Parathyroid adenoma (tissue), 2 donors: ENCODE measurements around the gene LRRN4CL.

Experiments
- H2AFZ ChIP-seq: fragments of 300-600 bp; sonication (generic); one replicate; pipeline ENCODE4 v1.7.0; 2017; ENCODE audit warnings: antibody characterized with exemption, mild to moderate bottlenecking
- H3K27ac ChIP-seq: fragments of 300-600 bp; sonication (generic); one replicate; pipeline ENCODE4 v1.7.0; 2017
- H3K27me3 ChIP-seq: fragments of 300-600 bp; sonication (generic); one replicate; pipeline ENCODE4 v1.7.0; 2017; ENCODE audit warnings: low read length; ENCODE audit not compliant: control insufficient read depth, insufficient read depth
- H3K36me3 ChIP-seq: fragments of 300-600 bp; sonication (generic); one replicate; pipeline ENCODE4 v1.7.0; 2017; ENCODE audit warnings: low read length; ENCODE audit not compliant: control insufficient read depth, insufficient read depth
- H3K4me1 ChIP-seq: fragments of 300-600 bp; sonication (generic); one replicate; pipeline ENCODE4 v1.7.0; 2017; ENCODE audit warnings: control low read depth
- H3K4me2 ChIP-seq: fragments of 300-600 bp; sonication (generic); one replicate; pipeline ENCODE4 v1.7.0; 2017; ENCODE audit warnings: low read length
- H3K4me3 ChIP-seq: fragments of 300-600 bp; sonication (generic); one replicate; pipeline ENCODE4 v1.7.0; 2017; ENCODE audit warnings: low read depth, low read length
- H3K79me2 ChIP-seq: fragments of 300-600 bp; sonication (generic); one replicate; pipeline ENCODE4 v1.7.0; 2017; ENCODE audit warnings: control low read depth
- H3K9ac ChIP-seq: fragments of 300-600 bp; sonication (generic); one replicate; pipeline ENCODE4 v1.7.0; 2017; ENCODE audit warnings: mild to moderate bottlenecking
- H3K9me3 ChIP-seq: fragments of 300-600 bp; sonication (generic); one replicate; pipeline ENCODE4 v1.7.0; 2017; ENCODE audit warnings: low read length; ENCODE audit not compliant: control insufficient read depth
- CTCF ChIP-seq: fragments of 300-600 bp; sonication (generic); IDR thresholded peaks from one replicate; pipeline ENCODE4 v1.7.0; 2017; ENCODE audit warnings: antibody characterized with exemption, mild to moderate bottlenecking
- donor health status: primary hyperparathyroidism.

LRRN4CL gene

GRCh38 chr11:62725646-62726045 lies 36.3 kb upstream of the LRRN4CL start:
- no peak for TF ChIP-seq CTCF
- peak overlapping the region; percentile 88 for H3K4me3 ChIP-seq
- H3K4me1 ChIP-seq: peaks cover 9% of the 10 kb centered on the region

DNA sequence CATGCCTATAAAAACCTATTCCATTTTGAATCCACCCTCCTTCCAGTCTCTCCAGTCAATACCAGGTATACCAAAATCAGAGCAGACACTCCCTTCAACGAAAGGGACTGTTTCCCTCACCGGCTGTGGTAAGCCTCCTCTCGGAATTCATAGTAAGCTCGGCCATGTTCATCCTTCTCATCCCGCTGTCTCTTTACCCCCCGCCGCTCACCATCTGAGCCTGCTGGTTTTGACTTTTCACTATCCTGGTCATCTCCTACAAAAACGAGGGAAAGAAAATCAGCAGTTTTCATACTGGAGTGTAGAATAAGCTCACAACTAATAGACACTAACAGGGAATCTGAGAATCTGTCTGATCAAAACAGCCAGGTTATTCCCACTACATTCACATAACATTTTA lies 34.8 kb upstream of the LRRN4CL start:
- peak overlapping the region; percentile 87 for H3K4me2 ChIP-seq
- no peak overlapping the region for H2AFZ ChIP-seq
- H3K27ac ChIP-seq: peak overlapping the region; percentile 9
- no peak overlapping the region for H3K4me3 ChIP-seq
- peaks cover 48% of the 10 kb centered on the region for H3K79me2 ChIP-seq
- H3K9me3 ChIP-seq: no peaks in the 10 kb centered on the region
- no peak overlapping the region for H3K9ac ChIP-seq
- H3K36me3 ChIP-seq: no peaks in the 10 kb centered on the region
- no peaks in the 10 kb centered on the region for H3K27me3 ChIP-seq
- peaks cover 6% of the 10 kb centered on the region for H3K4me1 ChIP-seq
- TF ChIP-seq CTCF: no peak

More at GRCh38 chr11:62725646-62726045, 36.3 kb upstream of the LRRN4CL start:
- Histone ChIP-seq H3K4me2 (peak overlapping the region; percentile 87), H3K9me3 (no peaks in the 10 kb centered on the region), H3K36me3 (no peaks in the 10 kb centered on the region), H3K27ac (peak overlapping the region; percentile 69), H3K27me3 (no peaks in the 10 kb centered on the region), H3K9ac (no peak overlapping the region), H2AFZ (no peak overlapping the region), H3K79me2 (peaks cover 44% of the 10 kb centered on the region)

DNA sequence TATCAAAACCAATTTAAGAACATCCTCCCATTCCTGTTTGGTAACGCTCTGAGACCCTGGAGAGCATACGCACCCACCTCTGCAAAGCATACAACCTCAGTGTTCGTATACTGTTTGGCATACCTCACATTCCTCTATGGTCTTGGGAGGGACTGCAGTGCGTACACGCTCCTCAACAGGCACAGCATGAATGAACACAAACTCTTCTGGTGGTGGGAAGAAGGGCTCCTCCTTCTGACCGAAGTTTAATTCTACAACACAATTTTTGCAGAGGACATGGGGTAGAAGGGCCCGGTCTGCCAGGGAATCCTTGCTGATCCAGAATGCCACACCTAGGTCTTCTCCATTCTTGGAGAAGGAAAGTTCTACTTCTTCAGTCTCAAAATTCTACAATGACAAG lies 32.7 kb upstream of the LRRN4CL start:
- TF ChIP-seq CTCF: no peak
- Histone ChIP-seq H3K27me3 (no peaks in the 10 kb centered on the region), H3K9ac (no peak overlapping the region)

DNA sequence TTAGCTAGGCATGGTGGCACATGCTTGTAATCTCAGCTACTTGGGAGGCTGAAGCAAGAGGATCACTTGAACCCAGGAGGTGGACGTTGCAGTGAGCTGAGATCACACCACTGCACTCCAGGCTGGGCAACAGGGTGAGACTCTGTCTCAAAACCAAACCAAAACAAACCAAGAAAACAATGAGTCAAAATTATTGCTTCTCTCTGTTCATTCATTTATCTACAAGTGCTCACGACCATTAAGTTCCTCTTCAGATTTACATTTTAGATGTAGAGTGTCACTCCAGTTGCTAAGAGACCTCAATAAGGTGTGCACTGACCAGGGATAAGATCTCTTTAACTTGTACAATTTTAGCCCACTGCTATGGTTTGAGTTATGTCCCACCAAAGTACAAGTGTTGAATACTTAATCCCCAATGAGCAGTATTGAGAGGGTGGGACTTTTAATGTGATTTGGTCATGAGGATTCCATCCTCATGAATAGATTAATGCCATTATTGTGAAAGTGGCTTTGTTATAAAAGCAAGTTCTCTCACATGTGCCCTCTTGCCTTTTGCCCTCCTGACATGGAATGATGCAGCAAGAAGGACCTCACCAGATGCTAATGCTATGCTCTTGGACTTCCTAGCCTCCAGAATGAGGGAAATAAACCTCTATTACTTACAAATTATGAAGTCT lies 30.1 kb upstream of the LRRN4CL start:
- Histone ChIP-seq H3K4me3 (no peak overlapping the region), H3K4me1 (peaks cover 2% of the 10 kb centered on the region), H3K79me2 (peaks cover 41% of the 10 kb centered on the region), H3K27ac (no peak overlapping the region), H3K36me3 (no peaks in the 10 kb centered on the region), H3K4me2 (no peak overlapping the region), H2AFZ (no peak overlapping the region), H3K27me3 (no peaks in the 10 kb centered on the region), H3K9me3 (no peaks in the 10 kb centered on the region), H3K9ac (no peak overlapping the region)
- no peak for TF ChIP-seq CTCF

More for the DNA sequence above, 32.7 kb upstream of the LRRN4CL start:
- Histone ChIP-seq H2AFZ (no peak overlapping the region), H3K4me2 (no peak overlapping the region), H3K9me3 (no peaks in the 10 kb centered on the region), H3K27ac (no peak overlapping the region), H3K4me1 (peaks cover 6% of the 10 kb centered on the region), H3K79me2 (peaks cover 55% of the 10 kb centered on the region), H3K36me3 (no peaks in the 10 kb centered on the region), H3K4me3 (no peak overlapping the region)

- H2AFZ ChIP-seq: no peak overlapping the region
- no peaks in the 10 kb centered on the region for H3K4me1 ChIP-seq
- no peak overlapping the region for H3K9ac ChIP-seq
- H3K4me2 ChIP-seq: no peak overlapping the region
- peaks cover 18% of the 10 kb centered on the region for H3K79me2 ChIP-seq
- no peaks in the 10 kb centered on the region for H3K36me3 ChIP-seq
- no peak for TF ChIP-seq CTCF
- H3K9me3 ChIP-seq: no peaks in the 10 kb centered on the region
- H3K4me3 ChIP-seq: no peak overlapping the region
- no peaks in the 10 kb centered on the region for H3K27me3 ChIP-seq
- H3K27ac ChIP-seq: no peak overlapping the region
Observed at GRCh38 chr11:62716816-62717215, 27.5 kb upstream of the LRRN4CL start.
